K562 (cell line): ENCODE measurements around the gene EDRF1. TPM values are rescaled to one million over a fixed set of nuclear protein-coding genes. Genes with fewer than 3 reads are reported as not detected.

Experiments used
- STAT5A ChIP-seq: IDR thresholded peaks from 2 replicates; pipeline ENCODE4 v1.6.1; 2012; ENCODE audit warnings: low read length, inconsistent platforms, borderline replicate concordance
- ZNF134 ChIP-seq: fragments of 250-450 bp; sonication (Bioruptor Pico); conservative IDR thresholded peaks from 2 replicates; pipeline ENCODE4 v1.4.0; 2020
- polyA plus RNA-seq, 8 experiments: library from polyadenylated mRNA; depleted of rRNA in 4 of 8; stranded (reverse) in 5 of 8; unstranded in 3 of 8; fragments of >200 nt; fragmentation: Nextera tagmentation in 2 of 8; fragmentation: Illumina TruSeq in 1 of 8; extraction: Ambion mirVana in 2 of 8; extraction: Trizol in 1 of 8; gene quantifications; 2 replicates each; pipeline versions ENCODE4 v1.2.1 to v1.2.3, GENCODE V29; 2011 to 2014; ENCODE audit warnings: inconsistent platforms in 1 of 8, missing spikeins in 1 of 8
- total RNA-seq, 7 experiments: library from RNA; depleted of rRNA in 6 of 7; stranded (reverse); fragments of >200 nt in 6 of 7; fragmentation: Illumina TruSeq in 2 of 7; extraction: Trizol in 2 of 7; gene quantifications; 2 replicates each; pipeline versions ENCODE4 v1.2.1 to v1.2.3, GENCODE V29; 2011 to 2021; ENCODE audit warnings: low replicate concordance in 1 of 7
- TF ChIP-seq, protein P1 (sequence below): fragments of 200-600 bp; sonication (generic); IDR thresholded peaks from one replicate; pipeline ENCODE4 v1.6.1; 2012; ENCODE audit warnings: mild to moderate bottlenecking, low read depth, low read length, inconsistent platforms

Gene EDRF1
- total and polyA plus RNA-seq, 9 of the 15 experiments (the other 6 are each of a cell fraction or from before 2014, with no cell fraction given) = 7.6 to 26.0 (median 18.6) TPM

DNA sequence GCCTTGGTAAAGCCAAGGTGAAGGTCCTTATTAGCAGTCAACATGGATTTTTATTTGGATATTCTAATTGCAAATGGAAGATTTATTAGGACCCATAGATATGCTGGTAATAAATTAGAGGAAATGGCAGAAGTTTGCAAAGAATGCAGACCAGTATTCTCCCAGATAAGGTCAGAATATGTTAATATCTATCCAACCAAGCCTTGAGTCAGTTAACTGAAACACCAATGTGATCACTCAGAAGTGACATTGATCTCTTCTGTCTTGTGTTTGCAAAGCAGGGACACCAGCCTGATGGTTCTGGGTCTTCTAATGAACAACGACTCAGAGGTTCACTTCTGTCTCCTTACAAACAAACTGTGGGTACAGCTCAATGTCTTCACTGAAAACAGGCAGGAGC lies 82.1 kb downstream of the EDRF1 start (continued):
- TF ChIP-seq, protein P1, sequence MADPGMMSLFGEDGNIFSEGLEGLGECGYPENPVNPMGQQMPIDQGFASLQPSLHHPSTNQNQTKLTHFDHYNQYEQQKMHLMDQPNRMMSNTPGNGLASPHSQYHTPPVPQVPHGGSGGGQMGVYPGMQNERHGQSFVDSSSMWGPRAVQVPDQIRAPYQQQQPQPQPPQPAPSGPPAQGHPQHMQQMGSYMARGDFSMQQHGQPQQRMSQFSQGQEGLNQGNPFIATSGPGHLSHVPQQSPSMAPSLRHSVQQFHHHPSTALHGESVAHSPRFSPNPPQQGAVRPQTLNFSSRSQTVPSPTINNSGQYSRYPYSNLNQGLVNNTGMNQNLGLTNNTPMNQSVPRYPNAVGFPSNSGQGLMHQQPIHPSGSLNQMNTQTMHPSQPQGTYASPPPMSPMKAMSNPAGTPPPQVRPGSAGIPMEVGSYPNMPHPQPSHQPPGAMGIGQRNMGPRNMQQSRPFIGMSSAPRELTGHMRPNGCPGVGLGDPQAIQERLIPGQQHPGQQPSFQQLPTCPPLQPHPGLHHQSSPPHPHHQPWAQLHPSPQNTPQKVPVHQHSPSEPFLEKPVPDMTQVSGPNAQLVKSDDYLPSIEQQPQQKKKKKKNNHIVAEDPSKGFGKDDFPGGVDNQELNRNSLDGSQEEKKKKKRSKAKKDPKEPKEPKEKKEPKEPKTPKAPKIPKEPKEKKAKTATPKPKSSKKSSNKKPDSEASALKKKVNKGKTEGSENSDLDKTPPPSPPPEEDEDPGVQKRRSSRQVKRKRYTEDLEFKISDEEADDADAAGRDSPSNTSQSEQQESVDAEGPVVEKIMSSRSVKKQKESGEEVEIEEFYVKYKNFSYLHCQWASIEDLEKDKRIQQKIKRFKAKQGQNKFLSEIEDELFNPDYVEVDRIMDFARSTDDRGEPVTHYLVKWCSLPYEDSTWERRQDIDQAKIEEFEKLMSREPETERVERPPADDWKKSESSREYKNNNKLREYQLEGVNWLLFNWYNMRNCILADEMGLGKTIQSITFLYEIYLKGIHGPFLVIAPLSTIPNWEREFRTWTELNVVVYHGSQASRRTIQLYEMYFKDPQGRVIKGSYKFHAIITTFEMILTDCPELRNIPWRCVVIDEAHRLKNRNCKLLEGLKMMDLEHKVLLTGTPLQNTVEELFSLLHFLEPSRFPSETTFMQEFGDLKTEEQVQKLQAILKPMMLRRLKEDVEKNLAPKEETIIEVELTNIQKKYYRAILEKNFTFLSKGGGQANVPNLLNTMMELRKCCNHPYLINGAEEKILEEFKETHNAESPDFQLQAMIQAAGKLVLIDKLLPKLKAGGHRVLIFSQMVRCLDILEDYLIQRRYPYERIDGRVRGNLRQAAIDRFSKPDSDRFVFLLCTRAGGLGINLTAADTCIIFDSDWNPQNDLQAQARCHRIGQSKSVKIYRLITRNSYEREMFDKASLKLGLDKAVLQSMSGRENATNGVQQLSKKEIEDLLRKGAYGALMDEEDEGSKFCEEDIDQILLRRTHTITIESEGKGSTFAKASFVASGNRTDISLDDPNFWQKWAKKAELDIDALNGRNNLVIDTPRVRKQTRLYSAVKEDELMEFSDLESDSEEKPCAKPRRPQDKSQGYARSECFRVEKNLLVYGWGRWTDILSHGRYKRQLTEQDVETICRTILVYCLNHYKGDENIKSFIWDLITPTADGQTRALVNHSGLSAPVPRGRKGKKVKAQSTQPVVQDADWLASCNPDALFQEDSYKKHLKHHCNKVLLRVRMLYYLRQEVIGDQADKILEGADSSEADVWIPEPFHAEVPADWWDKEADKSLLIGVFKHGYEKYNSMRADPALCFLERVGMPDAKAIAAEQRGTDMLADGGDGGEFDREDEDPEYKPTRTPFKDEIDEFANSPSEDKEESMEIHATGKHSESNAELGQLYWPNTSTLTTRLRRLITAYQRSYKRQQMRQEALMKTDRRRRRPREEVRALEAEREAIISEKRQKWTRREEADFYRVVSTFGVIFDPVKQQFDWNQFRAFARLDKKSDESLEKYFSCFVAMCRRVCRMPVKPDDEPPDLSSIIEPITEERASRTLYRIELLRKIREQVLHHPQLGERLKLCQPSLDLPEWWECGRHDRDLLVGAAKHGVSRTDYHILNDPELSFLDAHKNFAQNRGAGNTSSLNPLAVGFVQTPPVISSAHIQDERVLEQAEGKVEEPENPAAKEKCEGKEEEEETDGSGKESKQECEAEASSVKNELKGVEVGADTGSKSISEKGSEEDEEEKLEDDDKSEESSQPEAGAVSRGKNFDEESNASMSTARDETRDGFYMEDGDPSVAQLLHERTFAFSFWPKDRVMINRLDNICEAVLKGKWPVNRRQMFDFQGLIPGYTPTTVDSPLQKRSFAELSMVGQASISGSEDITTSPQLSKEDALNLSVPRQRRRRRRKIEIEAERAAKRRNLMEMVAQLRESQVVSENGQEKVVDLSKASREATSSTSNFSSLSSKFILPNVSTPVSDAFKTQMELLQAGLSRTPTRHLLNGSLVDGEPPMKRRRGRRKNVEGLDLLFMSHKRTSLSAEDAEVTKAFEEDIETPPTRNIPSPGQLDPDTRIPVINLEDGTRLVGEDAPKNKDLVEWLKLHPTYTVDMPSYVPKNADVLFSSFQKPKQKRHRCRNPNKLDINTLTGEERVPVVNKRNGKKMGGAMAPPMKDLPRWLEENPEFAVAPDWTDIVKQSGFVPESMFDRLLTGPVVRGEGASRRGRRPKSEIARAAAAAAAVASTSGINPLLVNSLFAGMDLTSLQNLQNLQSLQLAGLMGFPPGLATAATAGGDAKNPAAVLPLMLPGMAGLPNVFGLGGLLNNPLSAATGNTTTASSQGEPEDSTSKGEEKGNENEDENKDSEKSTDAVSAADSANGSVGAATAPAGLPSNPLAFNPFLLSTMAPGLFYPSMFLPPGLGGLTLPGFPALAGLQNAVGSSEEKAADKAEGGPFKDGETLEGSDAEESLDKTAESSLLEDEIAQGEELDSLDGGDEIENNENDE = no peak
- TF ChIP-seq ZNF134 (CRISPR knock-in tag) (no peak), STAT5A (no peak)
